Measurements from ENCODE around the gene PDE6A. TPM values are rescaled to one million over a fixed set of nuclear protein-coding genes. Genes with fewer than 3 reads are reported as not detected.

The PDE6A gene
- total and polyA plus RNA-seq, 4 donors: 0.06 TPM; not detected in 3

DNA sequence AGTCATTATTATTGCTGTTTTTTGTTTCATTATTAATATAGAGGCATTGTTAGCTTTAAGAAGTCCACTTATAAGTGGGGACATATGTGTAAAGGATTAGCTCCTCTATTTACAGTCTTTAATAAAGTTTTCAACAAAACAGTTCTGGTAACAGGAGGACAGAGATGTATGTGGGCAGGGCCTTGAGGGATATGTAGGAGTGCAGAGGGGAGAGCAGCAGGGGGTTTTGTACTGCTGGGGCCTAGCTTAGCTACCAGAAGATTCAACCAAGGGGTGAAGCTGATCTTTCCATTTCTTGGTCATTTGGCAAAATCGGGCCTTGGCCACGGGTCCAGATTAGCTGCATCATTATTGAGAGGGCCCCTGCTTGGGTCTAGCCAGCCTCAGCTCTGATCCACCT lies 124.6 kb downstream of the PDE6A start (continued):
- TF ChIP-seq CTCF (IDR thresholded peaks at IDR 0.05; ENCODE audit: low read depth, low read length, missing input control): no peak
- no peak for TF ChIP-seq FOXA2 (IDR thresholded peaks at IDR 0.05)
- TF ChIP-seq JUND (IDR thresholded peaks at IDR 0.05): no peak
- TF ChIP-seq HNF4A (conservative IDR thresholded peaks at IDR 0.05): no peak
- no peak for TF ChIP-seq SP1 (IDR thresholded peaks at IDR 0.05)
- TF ChIP-seq, protein P1, sequence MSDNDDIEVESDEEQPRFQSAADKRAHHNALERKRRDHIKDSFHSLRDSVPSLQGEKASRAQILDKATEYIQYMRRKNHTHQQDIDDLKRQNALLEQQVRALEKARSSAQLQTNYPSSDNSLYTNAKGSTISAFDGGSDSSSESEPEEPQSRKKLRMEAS (IDR thresholded peaks at IDR 0.05): no peak

DNA sequence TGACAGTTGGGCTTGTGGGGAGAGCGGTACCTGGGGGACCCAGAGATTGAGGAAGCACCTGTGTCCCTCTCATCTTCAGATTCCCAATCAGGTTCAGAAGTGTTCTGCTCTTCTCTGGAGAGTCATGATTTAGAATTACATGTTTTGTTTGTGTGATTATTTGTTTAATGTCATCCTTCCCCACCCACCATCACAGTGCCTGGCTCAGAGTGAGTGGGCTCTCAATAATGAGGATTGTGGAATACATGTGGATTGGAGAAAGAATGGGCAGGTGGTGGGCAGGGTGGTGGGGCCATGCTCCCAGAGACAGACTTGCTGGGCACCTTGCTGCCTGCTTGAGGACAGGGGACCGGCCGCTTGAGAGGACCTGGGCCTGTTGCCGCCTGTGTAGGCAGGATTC lies 126.5 kb downstream of the PDE6A start:
- Histone ChIP-seq H3K27ac (ENCODE audit: low read depth in 1 of 2, low read length in 2 of 2) (no peak overlapping the region), H3K9ac (ENCODE audit: low read depth in 1 of 2, low read length in 2 of 2) (no peak overlapping the region), H3K4me3 (ENCODE audit: low read depth in 1 of 3, low read length in 3 of 3) (no peak overlapping the region), H3K27me3 (ENCODE audit: control insufficient read depth in 4 of 4, insufficient read depth in 4 of 4, low read length in 3 of 4) (no peaks in the 10 kb centered on the region), H3K4me1 (ENCODE audit: control insufficient read depth in 4 of 4, insufficient read depth in 4 of 4, low read length in 3 of 4) (no peaks in the 10 kb centered on the region), H3K9me3 (ENCODE audit: control insufficient read depth in 4 of 4, low read length in 3 of 4) (no peaks in the 10 kb centered on the region), H3K36me3 (ENCODE audit: control insufficient read depth in 4 of 4, insufficient read depth in 3 of 4, low read depth in 1 of 4, low read length in 3 of 4) (peaks cover 0 to 7% (median 0%) of the 10 kb centered on the region in 4 donors)
- TF ChIP-seq, protein P2, sequence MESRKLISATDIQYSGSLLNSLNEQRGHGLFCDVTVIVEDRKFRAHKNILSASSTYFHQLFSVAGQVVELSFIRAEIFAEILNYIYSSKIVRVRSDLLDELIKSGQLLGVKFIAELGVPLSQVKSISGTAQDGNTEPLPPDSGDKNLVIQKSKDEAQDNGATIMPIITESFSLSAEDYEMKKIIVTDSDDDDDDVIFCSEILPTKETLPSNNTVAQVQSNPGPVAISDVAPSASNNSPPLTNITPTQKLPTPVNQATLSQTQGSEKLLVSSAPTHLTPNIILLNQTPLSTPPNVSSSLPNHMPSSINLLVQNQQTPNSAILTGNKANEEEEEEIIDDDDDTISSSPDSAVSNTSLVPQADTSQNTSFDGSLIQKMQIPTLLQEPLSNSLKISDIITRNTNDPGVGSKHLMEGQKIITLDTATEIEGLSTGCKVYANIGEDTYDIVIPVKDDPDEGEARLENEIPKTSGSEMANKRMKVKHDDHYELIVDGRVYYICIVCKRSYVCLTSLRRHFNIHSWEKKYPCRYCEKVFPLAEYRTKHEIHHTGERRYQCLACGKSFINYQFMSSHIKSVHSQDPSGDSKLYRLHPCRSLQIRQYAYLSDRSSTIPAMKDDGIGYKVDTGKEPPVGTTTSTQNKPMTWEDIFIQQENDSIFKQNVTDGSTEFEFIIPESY (IDR thresholded peaks at IDR 0.05): no peak
- TF ChIP-seq GABPA (IDR thresholded peaks at IDR 0.05 in 1 of 2, conservative IDR thresholded peaks at IDR 0.05 in 1 of 2) (no peak), RXRA (IDR thresholded peaks at IDR 0.05) (no peak), HNF4G (IDR thresholded peaks at IDR 0.05) (no peak), CTCF (IDR thresholded peaks at IDR 0.05; ENCODE audit: low read depth, low read length, missing input control) (no peak), EGR1 (IDR thresholded peaks at IDR 0.05; ENCODE audit: low read depth in 2 of 2) (no peak), SP1 (IDR thresholded peaks at IDR 0.05) (no peak), NR2F2 (IDR thresholded peaks at IDR 0.05) (no peak), TAF1 (conservative IDR thresholded peaks at IDR 0.05) (no peak), FOXA2 (IDR thresholded peaks at IDR 0.05) (no peak), RAD21 (IDR thresholded peaks at IDR 0.05) (no peak), FOXA1 (IDR thresholded peaks at IDR 0.05) (no peak), HNF4A (conservative IDR thresholded peaks at IDR 0.05) (no peak), JUND (IDR thresholded peaks at IDR 0.05) (no peak), YY1 (IDR thresholded peaks at IDR 0.05) (no peak)
- TF ChIP-seq, protein P1 (IDR thresholded peaks at IDR 0.05): no peak
- TF ChIP-seq, protein P3, sequence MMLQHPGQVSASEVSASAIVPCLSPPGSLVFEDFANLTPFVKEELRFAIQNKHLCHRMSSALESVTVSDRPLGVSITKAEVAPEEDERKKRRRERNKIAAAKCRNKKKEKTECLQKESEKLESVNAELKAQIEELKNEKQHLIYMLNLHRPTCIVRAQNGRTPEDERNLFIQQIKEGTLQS (IDR thresholded peaks at IDR 0.05): no peak
- WGBS: 99% methylated on average over 4 of the region's 4 CpGs
- no peak for DNase-seq (ENCODE audit: low spot score)

Data from liver (tissue), 9 donors.